ENCODE results near the gene FHIT.
"Not testable (repeated sequence)": the region's sequence is repeated elsewhere in the genome, so short reads cannot be mapped to it uniquely, and the experiment has no call there.

FHIT gene

GRCh38 chr3:61053781-61054496 lies 197.3 kb downstream of the FHIT start:
- no peak for DNase-seq

- DNase-seq = no peak
Observed at GRCh38 chr3:61052851-61053250, 198.4 kb downstream of the FHIT start.

- DNase-seq = no peak
Observed at GRCh38 chr3:61051666-61052065, 199.6 kb downstream of the FHIT start.

GRCh38 chr3:61045169-61045568 lies 206.1 kb downstream of the FHIT start:
- DNase-seq = not testable (repeated sequence)

- no peak for DNase-seq
Observed at GRCh38 chr3:61043156-61043555, 208.1 kb downstream of the FHIT start.

- DNase-seq = no peak
Observed at GRCh38 chr3:61040618-61041017, 210.6 kb downstream of the FHIT start.

GRCh38 chr3:61035573-61035972 lies 215.7 kb downstream of the FHIT start:
- DNase-seq = no peak

- no peak for DNase-seq
Observed at GRCh38 chr3:61032991-61033390, 218.3 kb downstream of the FHIT start.

GRCh38 chr3:61031503-61031902 lies 219.7 kb downstream of the FHIT start:
- no peak for DNase-seq

- DNase-seq = no peak
Observed at GRCh38 chr3:61030469-61031035, 220.7 kb downstream of the FHIT start.

- DNase-seq = no peak
Observed at GRCh38 chr3:61029194-61029593, 222.1 kb downstream of the FHIT start.

GRCh38 chr3:61018807-61019206 lies 232.4 kb downstream of the FHIT start:
- no peak for DNase-seq

- DNase-seq = not testable (repeated sequence)
Observed at GRCh38 chr3:61017028-61017427, 234.2 kb downstream of the FHIT start.

GRCh38 chr3:61015859-61016258 lies 235.4 kb downstream of the FHIT start:
- DNase-seq = no peak

- no peak for DNase-seq
Observed at GRCh38 chr3:61015408-61015807, 235.8 kb downstream of the FHIT start.

- no peak for DNase-seq
Observed at GRCh38 chr3:61008998-61009380, 242.3 kb downstream of the FHIT start.

GRCh38 chr3:61008153-61008997 lies 242.9 kb downstream of the FHIT start:
- DNase-seq = no peak

- no peak for DNase-seq
Observed at GRCh38 chr3:61005591-61005990, 245.7 kb downstream of the FHIT start.

- no peak for DNase-seq
Observed at GRCh38 chr3:60998858-60999257, 252.4 kb downstream of the FHIT start.

- no peak for DNase-seq
Observed at GRCh38 chr3:60992395-60992794, 258.9 kb downstream of the FHIT start.

- no peak for DNase-seq
Observed at GRCh38 chr3:60990442-60990730, 260.9 kb downstream of the FHIT start.

- DNase-seq = no peak
Observed at GRCh38 chr3:60989626-60990441, 261.4 kb downstream of the FHIT start.

- DNase-seq = not testable (repeated sequence)
Observed at GRCh38 chr3:60987191-60987590, 264.1 kb downstream of the FHIT start.

Data from T-helper 1 cell (primary cell).